ENCODE measurements around the gene ZMYND8. TPM values are rescaled to one million over a fixed set of nuclear protein-coding genes. Genes with fewer than 3 reads are reported as not detected.

The ZMYND8 gene
- total RNA-seq, 4 donors from 2014 or later = 41.6 to 79.4 (median 60.7) TPM

GRCh38 chr20:47224857-47225256, 131.6 kb downstream of the ZMYND8 start:
- WGBS, 2 donors (ENCODE audit: low coverage in 1 of 2) = 92% methylated on average over 4 of the region's 4 CpGs; no CpG with 5 or more reads in 1 of the 2 donors
- TF ChIP-seq POLR2AphosphoS5 (IDR thresholded peaks at IDR 0.05) = no peak
- no peak for TF ChIP-seq CTCF (IDR thresholded peaks at IDR 0.05)
- no peak for TF ChIP-seq EP300 (IDR thresholded peaks at IDR 0.05; ENCODE audit: low read depth)
- TF ChIP-seq POLR2A (IDR thresholded peaks at IDR 0.05) = no peak
- H3K36me3 ChIP-seq = peaks cover 0 to 79% (median 18%) of the 10 kb centered on the region in 4 donors
- H3K9me3 ChIP-seq = no peaks in the 10 kb centered on the region
- H3K4me1 ChIP-seq = no peaks in the 10 kb centered on the region
- no peak for DNase-seq
- in situ Hi-C loops (cut with MboI; ENCODE audit: low pct_ligation_motif_present in 1 of 4, low pct_unique_long_range_greater_than_20kb in 1 of 4, low sequenced_read_pairs in 3 of 4) (no loop called here), intact Hi-C loops (cut with DNase I; ENCODE audit: low total_unique reads) (no loop called here)
- no peaks in the 10 kb centered on the region for H3K27me3 ChIP-seq
- no peak overlapping the region for H3K4me3 ChIP-seq
- H3K27ac ChIP-seq = no peak overlapping the region

- Histone ChIP-seq H3K9me3 (no peaks in the 10 kb centered on the region), H3K4me3 (no peak overlapping the region), H3K36me3 (peaks cover 0 to 80% (median 18%) of the 10 kb centered on the region in 4 donors), H3K27ac (no peak overlapping the region), H3K4me1 (no peaks in the 10 kb centered on the region), H3K27me3 (no peaks in the 10 kb centered on the region)
- intact Hi-C loops (cut with DNase I; ENCODE audit: low total_unique reads) = no loop called here
- in situ Hi-C loops (cut with MboI; ENCODE audit: low pct_ligation_motif_present in 1 of 4, low pct_unique_long_range_greater_than_20kb in 1 of 4, low sequenced_read_pairs in 3 of 4) = no loop called here
- TF ChIP-seq POLR2A (IDR thresholded peaks at IDR 0.05) = no peak
- no peak for TF ChIP-seq CTCF (IDR thresholded peaks at IDR 0.05)
- no peak for TF ChIP-seq POLR2AphosphoS5 (IDR thresholded peaks at IDR 0.05)
- no peak for TF ChIP-seq EP300 (IDR thresholded peaks at IDR 0.05; ENCODE audit: low read depth)
- DNase-seq = no peak
- WGBS, 2 donors (ENCODE audit: low coverage in 1 of 2) = 88 to 92% methylated on average over 4 to 11 of the region's 11 CpGs
Measured at GRCh38 chr20:47224300-47224791, 132.2 kb downstream of the ZMYND8 start.

GRCh38 chr20:47223896-47224295, 132.6 kb downstream of the ZMYND8 start:
- intact Hi-C loops (cut with DNase I; ENCODE audit: low total_unique reads) (no loop called here), in situ Hi-C loops (cut with MboI; ENCODE audit: low pct_ligation_motif_present in 1 of 4, low pct_unique_long_range_greater_than_20kb in 1 of 4, low sequenced_read_pairs in 3 of 4) (no loop called here)
- H3K27ac ChIP-seq = no peak overlapping the region
- no peak for DNase-seq
- no peak overlapping the region for H3K4me3 ChIP-seq
- no peak for TF ChIP-seq CTCF (IDR thresholded peaks at IDR 0.05)
- no peak for TF ChIP-seq EP300 (IDR thresholded peaks at IDR 0.05; ENCODE audit: low read depth)
- no peak for TF ChIP-seq POLR2AphosphoS5 (IDR thresholded peaks at IDR 0.05)
- TF ChIP-seq POLR2A (IDR thresholded peaks at IDR 0.05) = no peak
- H3K27me3 ChIP-seq = no peaks in the 10 kb centered on the region
- no peaks in the 10 kb centered on the region for H3K9me3 ChIP-seq
- H3K36me3 ChIP-seq = peaks cover 0 to 77% (median 18%) of the 10 kb centered on the region in 4 donors
- H3K4me1 ChIP-seq = no peaks in the 10 kb centered on the region
- WGBS, 2 donors (ENCODE audit: low coverage in 1 of 2) = 94% methylated on average over 1 of the region's 1 CpG; no CpG with 5 or more reads in 1 of the 2 donors

GRCh38 chr20:47222468-47223119, 133.9 kb downstream of the ZMYND8 start:
- in situ Hi-C loops (cut with MboI; ENCODE audit: low pct_ligation_motif_present in 1 of 4, low pct_unique_long_range_greater_than_20kb in 1 of 4, low sequenced_read_pairs in 3 of 4) = no loop called here
- peaks cover 0 to 74% (median 18%) of the 10 kb centered on the region in 4 donors for H3K36me3 ChIP-seq

More at GRCh38 chr20:47222468-47223119, 133.9 kb downstream of the ZMYND8 start:
- DNase-seq = no peak
- Histone ChIP-seq H3K27ac (no peak overlapping the region), H3K27me3 (no peaks in the 10 kb centered on the region), H3K9me3 (no peaks in the 10 kb centered on the region), H3K4me1 (no peaks in the 10 kb centered on the region), H3K4me3 (no peak overlapping the region)
- 91 to 100% methylated on average over 4 to 12 of the region's 12 CpGs for WGBS, 2 donors (ENCODE audit: low coverage in 1 of 2)
- no peak for TF ChIP-seq EP300 (IDR thresholded peaks at IDR 0.05; ENCODE audit: low read depth)
- no peak for TF ChIP-seq CTCF (IDR thresholded peaks at IDR 0.05)
- no peak for TF ChIP-seq POLR2AphosphoS5 (IDR thresholded peaks at IDR 0.05)
- TF ChIP-seq POLR2A (IDR thresholded peaks at IDR 0.05) = no peak
- intact Hi-C loops (cut with DNase I; ENCODE audit: low total_unique reads) = no loop called here
